A549 (cell line): ENCODE results near the gene GSTA1.
"Not testable (repeated sequence)": the region's sequence is repeated elsewhere in the genome, so short reads cannot be mapped to it uniquely, and the experiment has no call there.

ENCODE experiments used
- BHLHE40 ChIP-seq: IDR thresholded peaks from 2 replicates; pipeline ENCODE4 v1.6.1; 2012; ENCODE audit warnings: low read depth, low read length, inconsistent platforms
- CEBPB ChIP-seq, 2 experiments: fragments of >200 bp in 1 of 2; sonication (Bioruptor Twin) in 1 of 2; formaldehyde crosslinking in 1 of 2; IDR thresholded peaks; 2 replicates each; pipeline ENCODE4 v1.6.1; 2012 to 2016
- CTCF ChIP-seq: fragments of >200 bp; sonication (Bioruptor Twin); formaldehyde crosslinking; IDR thresholded peaks from 3 replicates; pipeline ENCODE4 v1.5.1; 2016
- EP300 ChIP-seq, 2 experiments: fragments of >200 bp; sonication (Bioruptor Twin); formaldehyde crosslinking; IDR thresholded peaks; 2 replicates in 1 of 2; 3 replicates in 1 of 2; pipeline ENCODE4 v1.6.1; 2016 to 2017
- FOSL2 ChIP-seq, 2 experiments: fragments of 450-650 bp in 1 of 2; fragments of >200 bp in 1 of 2; sonication (Bioruptor Twin) in 1 of 2; formaldehyde crosslinking; IDR thresholded peaks; 2 replicates each; pipeline versions ENCODE4 v1.5.0 to v1.6.1; 2016 to 2020; ENCODE audit warnings: mild to moderate bottlenecking in 1 of 2, moderate library complexity in 1 of 2
- FOXS1 ChIP-seq: fragments of 250-450 bp; sonication (Bioruptor Pico); IDR thresholded peaks from 2 replicates; pipeline ENCODE4 v1.5.0; 2020; ENCODE audit warnings: mild to moderate bottlenecking, moderate library complexity
- MAX ChIP-seq: IDR thresholded peaks from 2 replicates; pipeline ENCODE4 v1.6.1; 2012
- NR3C1 ChIP-seq: fragments of >200 bp; sonication (Bioruptor Twin); formaldehyde crosslinking; IDR thresholded peaks from 3 replicates; pipeline ENCODE4 v1.6.1; 2017
- POLR2A ChIP-seq: IDR thresholded peaks from 2 replicates; pipeline ENCODE4 v1.6.1; 2012; ENCODE audit warnings: mild to moderate bottlenecking, low read length
- RNF2 ChIP-seq: fragments of 200-600 bp; sonication (generic); IDR thresholded peaks from 2 replicates; pipeline ENCODE4 v1.6.1; 2016; ENCODE audit warnings: low read depth, mild to moderate bottlenecking, antibody characterized with exemption, moderate library complexity, borderline replicate concordance
- USF2 ChIP-seq: fragments of 450-650 bp; IDR thresholded peaks from 2 replicates; pipeline ENCODE4 v1.6.1; 2014; ENCODE audit warnings: antibody characterized with exemption

GRCh38 chr6:52747301-52747700, 56.3 kb downstream of the GSTA1 start:
- TF ChIP-seq CEBPB (IDR thresholded peaks at IDR 0.05); CTCF; FOSL2 (IDR thresholded peaks at IDR 0.05); FOSL2 (CRISPR knock-in tag; IDR thresholded peaks at IDR 0.05); BHLHE40; POLR2A; EP300 (IDR thresholded peaks at IDR 0.05); RNF2; NR3C1; FOXS1 (CRISPR knock-in tag); USF2; MAX: not testable (repeated sequence)
